HG03039 (cell line): ENCODE data around the gene UTP14C.
"Not testable (repeated sequence)": the region's sequence is repeated elsewhere in the genome, so short reads cannot be mapped to it uniquely, and the experiment has no call there.

ENCODE experiments used
- ATAC-seq: cut with Tn5 transposase; IDR thresholded peaks from one replicate; pipeline ENCODE4 v1.9.1; 2021; ENCODE audit warnings: mild to moderate bottlenecking, moderate library complexity; ENCODE audit not compliant: unreplicated experiment

The UTP14C gene, protein sequence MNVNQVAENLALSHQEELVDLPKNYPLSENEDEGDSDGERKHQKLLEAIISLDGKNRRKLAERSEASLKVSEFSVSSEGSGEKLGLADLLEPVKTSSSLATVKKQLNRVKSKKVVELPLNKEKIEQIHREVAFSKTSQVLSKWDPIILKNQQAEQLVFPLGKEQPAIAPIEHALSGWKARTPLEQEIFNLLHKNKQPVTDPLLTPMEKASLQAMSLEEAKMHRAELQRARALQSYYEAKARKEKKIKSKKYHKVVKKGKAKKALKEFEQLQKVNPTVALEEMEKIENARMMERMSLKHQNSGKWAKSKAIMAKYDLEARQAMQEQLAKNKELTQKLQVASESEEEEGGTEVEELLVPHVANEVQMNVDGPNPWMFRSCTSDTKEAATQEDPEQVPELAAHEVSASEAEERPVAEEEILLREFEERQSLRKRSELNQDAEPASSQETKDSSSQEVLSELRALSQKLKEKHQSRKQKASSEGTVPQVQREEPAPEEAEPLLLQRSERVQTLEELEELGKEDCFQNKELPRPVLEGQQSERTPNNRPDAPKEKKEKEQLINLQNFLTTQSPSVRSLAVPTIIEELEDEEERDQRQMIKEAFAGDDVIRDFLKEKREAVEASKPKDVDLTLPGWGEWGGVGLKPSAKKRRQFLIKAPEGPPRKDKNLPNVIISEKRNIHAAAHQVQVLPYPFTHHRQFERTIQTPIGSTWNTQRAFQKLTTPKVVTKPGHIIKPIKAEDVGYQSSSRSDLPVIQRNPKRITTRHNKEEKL

DNA sequence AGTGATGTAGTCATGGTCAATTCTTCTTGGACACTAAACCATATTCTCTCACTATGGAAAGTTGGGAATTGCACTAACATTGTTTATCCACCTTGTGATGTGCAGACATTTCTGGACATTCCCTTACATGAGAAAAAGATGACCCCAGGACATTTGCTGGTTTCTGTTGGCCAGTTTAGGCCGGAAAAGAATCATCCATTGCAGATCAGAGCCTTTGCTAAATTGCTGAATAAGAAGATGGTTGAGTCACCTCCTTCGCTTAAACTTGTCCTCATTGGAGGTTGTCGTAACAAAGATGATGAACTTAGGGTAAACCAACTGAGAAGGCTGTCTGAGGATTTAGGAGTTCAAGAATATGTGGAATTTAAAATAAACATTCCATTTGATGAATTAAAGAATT lies at the start of gene UTP14C:
UTP14C (plus strand) TSS at position 211 of the 400 bp plus-strand sequence. CDS start 4,114 bp downstream, outside the sequence.
- no peak for ATAC-seq

GRCh38 chr13:51976423-51976822 lies 48.1 kb upstream of the UTP14C start:
- ATAC-seq = no peak

DNA sequence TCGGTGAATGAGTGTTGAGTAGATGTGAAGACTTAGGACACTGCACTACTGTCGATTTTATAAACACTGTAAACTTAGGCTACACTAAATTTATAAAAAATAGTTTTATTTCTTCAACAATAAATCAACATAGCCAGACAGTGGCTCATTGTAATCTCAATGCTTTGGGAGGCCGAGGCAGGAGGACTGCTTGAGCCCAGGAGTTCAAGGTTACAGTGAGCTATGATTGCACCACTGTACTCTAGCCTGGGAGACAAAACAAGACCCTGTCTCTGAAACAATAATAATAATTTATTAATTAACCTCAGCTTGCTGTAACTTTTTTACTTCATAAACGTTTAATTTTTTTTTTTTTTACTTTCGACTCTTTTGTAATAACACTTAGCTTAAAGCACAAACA lies 47.6 kb upstream of the UTP14C start:
- ATAC-seq = no peak

DNA sequence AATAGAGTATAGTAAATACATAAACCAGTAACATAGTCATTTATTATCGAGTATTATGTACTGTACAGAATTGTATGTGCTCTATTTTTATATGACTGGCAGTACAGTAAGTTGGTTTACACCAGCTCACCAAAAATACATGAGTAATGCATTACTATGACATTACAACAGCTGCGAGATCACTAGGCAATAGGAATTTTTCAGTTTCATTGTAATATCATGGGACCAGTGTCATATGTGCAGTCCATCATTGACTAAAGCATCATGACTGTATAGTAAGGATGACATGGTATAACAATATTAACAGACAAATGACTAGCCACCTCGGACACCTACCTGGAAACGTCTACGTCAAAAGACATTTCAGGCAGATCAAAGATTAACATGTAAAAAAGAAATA lies 46.9 kb upstream of the UTP14C start:
- ATAC-seq = no peak

DNA sequence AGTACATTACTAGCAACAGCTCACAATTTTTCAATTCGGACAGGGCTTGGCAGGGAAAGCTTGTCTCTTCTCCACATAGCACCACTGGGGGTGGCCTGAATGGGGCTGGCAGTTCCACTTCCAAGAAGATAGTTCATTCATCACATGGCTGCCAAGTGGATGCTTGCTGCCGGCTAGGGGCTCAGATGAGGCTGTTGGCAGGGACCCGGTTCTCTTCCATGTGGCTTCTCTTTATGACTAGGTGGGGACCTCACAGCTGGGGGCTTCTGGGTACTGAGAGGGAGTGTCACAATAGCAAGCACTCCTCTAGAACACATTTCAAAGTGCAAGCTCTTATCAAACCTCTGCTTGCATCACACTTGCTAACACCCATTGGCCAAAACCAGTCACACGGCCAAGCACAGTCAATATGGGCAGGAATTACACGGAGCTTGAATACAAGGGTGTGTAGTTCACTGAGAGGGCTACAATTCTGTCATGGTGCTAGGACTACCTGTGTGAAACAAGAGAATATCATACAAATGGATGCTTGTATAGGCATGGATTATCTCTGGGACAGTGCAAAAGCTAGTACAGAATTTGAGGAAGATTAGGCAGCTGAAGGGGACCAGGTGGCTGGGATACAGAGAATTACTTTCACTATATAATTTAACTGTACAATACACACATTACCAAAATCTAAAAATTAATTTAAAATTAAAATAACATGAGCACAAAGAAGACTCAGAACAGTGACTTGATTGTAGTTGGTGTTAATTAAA lies 45.5 kb upstream of the UTP14C start:
- ATAC-seq = no peak

DNA sequence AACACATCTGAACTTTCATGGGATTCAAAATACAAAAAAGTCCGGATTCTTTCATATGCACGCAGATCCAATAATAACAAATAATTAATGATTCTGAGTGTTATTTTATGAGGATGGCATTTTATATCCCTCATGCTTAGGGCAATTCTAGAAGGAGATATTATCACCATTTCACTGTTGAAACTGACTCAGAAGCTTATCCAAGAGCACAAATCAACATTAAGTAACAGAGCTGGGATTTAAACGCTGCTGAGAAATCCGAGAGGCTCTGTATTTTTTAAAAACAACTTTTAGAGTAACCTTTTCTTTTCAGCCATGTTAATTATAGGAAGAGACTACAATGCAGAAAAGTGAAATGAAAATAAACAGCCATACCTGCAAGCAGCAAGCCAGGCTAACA lies 43.6 kb upstream of the UTP14C start:
- no peak for ATAC-seq

DNA sequence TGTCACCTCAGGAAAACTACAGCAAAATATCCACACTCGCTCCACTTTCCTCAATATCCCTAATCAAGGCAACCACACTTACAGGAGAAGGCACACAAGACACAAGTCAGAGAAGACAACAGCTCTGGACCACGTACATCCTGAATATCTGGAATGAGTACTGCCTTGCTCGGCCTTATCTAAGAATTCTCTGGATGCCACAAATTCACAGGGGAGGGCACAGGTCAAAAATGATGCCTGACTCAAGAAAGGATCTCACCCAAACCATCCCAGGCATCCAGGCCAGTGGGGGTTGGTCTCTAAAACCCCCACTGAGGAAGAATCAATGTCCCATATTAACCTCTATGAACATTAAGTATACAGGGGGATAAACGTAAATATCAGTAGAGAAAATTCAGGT lies 43.1 kb upstream of the UTP14C start:
- ATAC-seq = no peak

DNA sequence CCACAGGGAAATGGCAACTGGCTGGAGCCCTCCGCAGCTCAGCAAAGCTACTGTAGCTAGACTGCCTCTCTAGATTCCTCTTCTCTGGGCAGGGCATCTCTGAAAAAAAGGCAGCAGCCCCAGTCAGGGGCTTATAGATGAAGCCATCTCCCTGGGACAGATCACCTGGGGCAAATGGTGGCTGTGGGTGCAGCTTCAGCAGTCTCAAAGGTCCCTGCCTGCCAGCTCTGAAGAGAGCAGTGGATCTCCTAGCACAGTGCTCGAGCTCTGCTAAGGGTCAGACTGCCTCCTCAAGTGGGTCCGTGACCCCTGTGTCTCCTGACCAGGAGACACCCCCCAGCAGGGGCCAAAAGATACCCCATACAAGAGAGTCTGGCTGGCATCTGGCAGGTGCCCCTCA lies 41.2 kb upstream of the UTP14C start:
- ATAC-seq = not testable (repeated sequence)

DNA sequence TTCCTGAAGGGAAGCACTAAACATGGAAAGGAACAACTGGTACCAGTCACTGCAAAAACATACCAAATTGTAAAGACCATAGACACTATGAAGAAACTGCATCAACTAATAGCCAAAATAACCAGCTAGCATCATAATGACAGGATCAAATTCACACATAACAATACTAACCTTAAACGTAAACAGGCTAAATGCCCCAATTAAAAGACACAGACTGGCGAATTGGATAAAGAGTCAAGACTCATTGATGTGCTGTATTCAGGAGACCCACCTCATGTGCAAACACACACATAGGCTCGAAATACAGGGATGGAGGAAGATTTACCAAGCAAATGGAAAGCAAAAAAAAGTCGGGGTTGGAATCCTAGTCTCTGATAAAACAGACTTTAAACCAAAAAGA lies 39.6 kb upstream of the UTP14C start:
- not testable (repeated sequence) for ATAC-seq

- no peak for ATAC-seq
Observed at GRCh38 chr13:51988988-51989618, 35.4 kb upstream of the UTP14C start.

DNA sequence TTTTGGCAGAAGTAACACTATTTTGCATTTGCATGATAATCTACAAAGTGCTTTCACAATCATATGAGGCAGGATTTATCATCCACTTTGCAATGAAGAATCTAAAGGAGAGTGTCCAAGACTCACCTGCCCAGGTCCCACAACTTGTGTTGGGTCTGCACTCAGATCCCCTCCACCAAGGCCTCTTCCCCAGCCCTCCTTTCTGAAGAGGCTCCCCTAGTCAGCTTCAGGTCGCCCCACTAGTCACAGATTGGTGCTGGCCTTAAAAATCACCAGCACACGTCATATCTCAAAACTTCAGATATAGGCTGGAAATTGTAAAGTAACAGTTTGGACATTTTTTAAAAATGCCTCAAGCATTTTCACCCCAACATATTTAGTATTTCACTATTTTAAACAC lies 30.8 kb upstream of the UTP14C start:
- ATAC-seq = no peak

DNA sequence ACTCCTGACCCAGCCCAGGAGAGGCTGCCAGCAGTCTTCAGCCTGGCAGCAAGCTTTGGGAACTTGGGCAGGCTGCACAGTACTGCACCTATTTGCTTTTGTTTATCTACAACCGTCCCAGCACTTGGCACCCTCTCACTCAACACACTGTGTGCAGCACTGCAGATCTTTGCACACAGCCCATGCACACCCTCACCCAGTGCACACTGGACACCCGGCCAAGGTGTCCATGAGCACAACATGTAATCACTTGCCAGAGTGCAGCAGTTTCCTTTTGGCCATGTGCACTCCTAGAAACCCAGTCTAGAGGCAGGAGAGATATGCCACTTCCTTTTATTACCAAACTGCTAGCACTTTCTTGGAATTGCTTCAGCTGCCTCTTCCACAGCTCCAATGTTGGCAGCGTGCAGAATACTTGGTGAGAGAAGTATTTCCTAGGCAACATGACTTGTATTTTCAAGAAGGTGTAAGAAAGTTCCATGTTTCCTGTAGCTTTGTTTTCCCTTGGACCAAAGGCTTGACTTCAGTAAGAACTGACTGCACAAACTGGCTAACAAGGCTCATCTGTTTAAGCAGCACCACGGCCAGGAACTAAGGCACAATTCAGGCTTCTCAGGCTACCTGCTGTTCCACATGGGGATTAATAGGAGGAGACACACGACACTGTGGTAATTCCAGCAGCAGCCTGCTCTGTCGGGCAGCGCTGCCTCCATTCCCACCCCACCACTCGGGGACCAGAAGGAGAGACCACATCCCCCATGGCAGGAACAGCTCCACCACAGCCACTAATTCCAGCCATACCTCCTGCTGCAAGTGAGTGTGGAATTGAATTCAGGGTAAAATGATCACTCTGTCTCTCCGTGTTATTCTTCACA lies 28.6 kb upstream of the UTP14C start:
- no peak for ATAC-seq

GRCh38 chr13:51996641-51997040 lies 27.9 kb upstream of the UTP14C start:
- ATAC-seq = no peak

GRCh38 chr13:51997186-51997585 lies 27.3 kb upstream of the UTP14C start:
- ATAC-seq = no peak

GRCh38 chr13:51997641-51998330 lies 26.7 kb upstream of the UTP14C start:
- ATAC-seq = no peak

DNA sequence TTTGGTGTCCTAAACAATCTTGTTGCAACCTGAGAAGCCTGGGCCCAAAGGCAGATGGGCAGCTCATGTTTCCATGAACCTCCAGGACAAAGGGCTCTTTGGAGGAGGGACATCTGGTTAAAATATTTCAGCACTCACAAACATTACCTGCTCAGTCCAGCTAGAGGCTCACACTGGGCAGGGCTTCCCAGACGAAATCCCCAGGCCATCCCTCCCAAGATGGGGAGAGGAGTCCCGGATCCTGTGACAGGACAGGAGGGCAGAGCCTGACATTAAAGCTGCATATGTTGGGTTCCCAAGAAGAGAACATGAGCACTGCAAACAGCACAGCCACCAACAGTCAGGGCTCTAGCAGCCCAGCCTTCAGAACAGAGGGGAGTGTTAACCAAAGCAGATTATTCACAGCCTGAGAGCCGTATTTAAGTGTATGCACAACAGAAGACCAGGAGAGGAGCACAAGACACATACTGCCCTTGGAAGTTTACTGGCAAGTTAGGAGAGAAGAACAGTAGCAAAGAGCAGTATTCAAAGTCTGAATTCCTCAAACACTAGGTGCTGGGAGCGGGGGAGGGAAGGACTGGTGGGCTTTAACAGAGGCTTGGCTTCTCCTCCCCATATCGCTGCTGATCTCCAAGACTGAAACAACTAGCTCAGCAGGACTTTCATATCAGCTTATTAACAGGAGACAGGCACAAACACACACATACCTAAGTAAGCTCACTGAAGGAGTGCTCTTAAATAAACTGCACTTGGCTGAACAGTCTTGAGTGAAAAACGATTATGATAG lies 25.6 kb upstream of the UTP14C start:
- ATAC-seq = no peak

DNA sequence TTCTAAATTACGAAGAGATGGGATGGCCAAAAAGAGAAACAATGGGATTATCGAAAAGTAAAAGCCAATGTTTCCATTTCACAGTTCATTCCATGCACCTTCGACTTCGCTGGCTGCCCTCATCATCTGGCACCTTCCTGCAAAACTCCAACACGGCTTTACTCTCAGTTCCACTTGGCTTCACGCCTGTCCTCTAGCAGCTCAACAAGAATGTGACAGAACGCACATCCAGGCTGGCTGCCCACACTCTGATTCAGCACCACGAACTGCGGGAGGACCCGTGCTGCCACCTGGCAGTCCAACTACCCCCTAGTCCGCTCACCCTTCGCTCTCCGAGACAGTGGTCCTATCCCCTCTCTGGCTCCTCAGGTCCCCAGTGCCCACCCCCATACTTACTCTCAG lies 25.0 kb upstream of the UTP14C start:
- no peak for ATAC-seq

- no peak for ATAC-seq
Observed at GRCh38 chr13:51999921-52000320, 24.6 kb upstream of the UTP14C start.
